GM12878 (cell line): Measurements from ENCODE around the gene AHCYL2. TPM values are rescaled to one million over a fixed set of nuclear protein-coding genes. Genes with fewer than 3 reads are reported as not detected.

Experiments used
- ATAC-seq: fragments of 200-7000 bp; cut with Tn5 transposase; 3 replicates; pipeline ENCODE4 v1.9.1; 2020; ENCODE audit warnings: mild to moderate bottlenecking, moderate library complexity
- BruUV-seq: library from RNA; stranded (reverse); fragments of 400-500 nt; replicated peaks from 2 replicates; lab custom pipeline; 2021; lab: Mats Ljungman, UMichigan
- CTCF ChIA-PET: fragments of 300-600 bp; sonication (Branson Sonifier 250); formaldehyde crosslinking; extraction: SDS; loops from one replicate; lab custom pipeline; 2021; ENCODE audit warnings: inconsistent platforms; lab: Yijun Ruan, JAX
- POLR2A ChIA-PET: fragments of 350-600 bp; formaldehyde crosslinking; extraction: SDS; loops from one replicate; lab custom pipeline; 2021; ENCODE audit warnings: inconsistent platforms; lab: Charles Lee
- RAD21 ChIA-PET: fragments of 300-600 bp; sonication (Branson Sonifier 250); formaldehyde crosslinking; loops from one replicate; lab custom pipeline; 2023; ENCODE audit warnings: antibody characterized with exemption; ENCODE audit not compliant: unreplicated experiment; lab: Charles Lee
- SMC1A ChIA-PET: fragments of 300-600 bp; sonication (Branson Sonifier 250); formaldehyde crosslinking; loops from one replicate; lab custom pipeline; 2023; ENCODE audit not compliant: unreplicated experiment, uncharacterized antibody; lab: Charles Lee
- DNase-seq: peaks from one replicate; pipeline ENCODE4 v3.0.0-alpha.2; 2011; ENCODE audit warnings: low read depth, low spot score
- FAIRE-seq: peaks from 3 replicates; lab custom pipeline; 2011; peaks lifted over from hg19 to GRCh38; lab: Jason Lieb, UNC
- H2AFZ ChIP-seq: 2 replicates; pipeline ENCODE4 v1.6.0; 2011; ENCODE audit warnings: low read depth, low read length, control low read depth; ENCODE audit not compliant: control insufficient read depth
- H3K27ac ChIP-seq: 2 replicates; pipeline ENCODE4 v1.5.1; 2011; ENCODE audit warnings: control low read depth; ENCODE audit not compliant: control insufficient read depth, insufficient read depth
- H3K27me3 ChIP-seq, 2 experiments: replicated peaks in 1 of 2; 2 replicates each; pipeline versions ENCODE4 v1.6.0 to v1.6.1; 2011; ENCODE audit warnings: low read length in 1 of 2; ENCODE audit not compliant: control insufficient read depth in 2 of 2, insufficient read depth in 2 of 2
- H3K36me3 ChIP-seq, 2 experiments: 2 replicates each; pipeline ENCODE4 v1.5.1; 2011; ENCODE audit warnings: low read length in 1 of 2; ENCODE audit not compliant: control insufficient read depth in 2 of 2, insufficient read depth in 2 of 2
- H3K4me1 ChIP-seq: 2 replicates; pipeline ENCODE4 v1.6.1; 2011; ENCODE audit warnings: mild to moderate bottlenecking, low read length, moderate library complexity, mixed read lengths; ENCODE audit not compliant: control insufficient read depth, insufficient read depth
- H3K4me2 ChIP-seq: 2 replicates; pipeline ENCODE4 v1.6.0; 2011; ENCODE audit warnings: control low read depth; ENCODE audit not compliant: control insufficient read depth, insufficient read depth
- H3K4me3 ChIP-seq: fragments of 200-600 bp; sonication (generic); 2 replicates; pipeline ENCODE4 v1.5.1; 2016
- H3K79me2 ChIP-seq: 2 replicates; pipeline ENCODE4 v1.6.0; 2011; ENCODE audit warnings: low read length; ENCODE audit not compliant: control insufficient read depth, insufficient read depth
- H3K9ac ChIP-seq: 2 replicates; pipeline ENCODE4 v1.8.0; 2011; ENCODE audit warnings: low read length, control low read depth, mixed read lengths; ENCODE audit not compliant: control insufficient read depth, insufficient read depth
- H3K9me3 ChIP-seq: replicated peaks from 3 replicates; pipeline ENCODE4 v1.5.1; 2011; ENCODE audit warnings: mild to moderate bottlenecking, low read length; ENCODE audit not compliant: control insufficient read depth, insufficient read depth
- H4K20me1 ChIP-seq: 2 replicates; pipeline ENCODE4 v1.6.0; 2011; ENCODE audit not compliant: control insufficient read depth, insufficient read depth
- ATF2 ChIP-seq: IDR thresholded peaks from 2 replicates; pipeline ENCODE4 v1.6.1; 2012; ENCODE audit warnings: low read length, inconsistent platforms
- CBX3 ChIP-seq: fragments of 200-600 bp; sonication (generic); IDR thresholded peaks from 2 replicates; pipeline ENCODE4 v1.6.1; 2016; ENCODE audit warnings: low read depth, borderline replicate concordance
- CHD2 ChIP-seq: IDR thresholded peaks from 2 replicates; pipeline ENCODE4 v1.6.1; 2011; ENCODE audit warnings: low read depth, low read length, improper control_type of control experiment, borderline replicate concordance
- EGR1 ChIP-seq, 2 experiments: IDR thresholded peaks; 1 replicate in 1 of 2; 2 replicates in 1 of 2; pipeline ENCODE4 v1.6.1; 2011 to 2012; ENCODE audit warnings: low read depth in 2 of 2, low read length in 2 of 2, borderline replicate concordance in 1 of 2, mild to moderate bottlenecking in 1 of 2, moderate library complexity in 1 of 2
- HDAC6 ChIP-seq: fragments of 200-600 bp; sonication (generic); IDR thresholded peaks from one replicate; pipeline ENCODE4 v1.8.0; 2017; ENCODE audit warnings: antibody characterized with exemption; ENCODE audit not compliant: unreplicated experiment
- JUNB ChIP-seq: IDR thresholded peaks from 2 replicates; pipeline ENCODE4 v1.6.1; 2016; ENCODE audit warnings: antibody characterized with exemption, mild to moderate bottlenecking
- JUND ChIP-seq: IDR thresholded peaks from 2 replicates; pipeline ENCODE4 v1.6.1; 2012; ENCODE audit warnings: low read depth, mild to moderate bottlenecking, low read length, improper control_type of control experiment, moderate library complexity
- MEF2A ChIP-seq: IDR thresholded peaks from 2 replicates; pipeline ENCODE4 v1.6.1; 2011; ENCODE audit warnings: low read depth, mild to moderate bottlenecking, low read length, moderate library complexity; ENCODE audit not compliant: insufficient read depth
- NFXL1 ChIP-seq: fragments of 450-650 bp; IDR thresholded peaks from 2 replicates; pipeline ENCODE4 v1.6.1; 2017; ENCODE audit warnings: antibody characterized with exemption, mild to moderate bottlenecking, borderline replicate concordance
- PRDM15 ChIP-seq: fragments of 450-650 bp; formaldehyde crosslinking; IDR thresholded peaks from 2 replicates; pipeline ENCODE4 v1.4.0; 2020; ENCODE audit warnings: mild to moderate bottlenecking, moderate library complexity
- RELA ChIP-seq: fragments of 450-650 bp; IDR thresholded peaks from 2 replicates; pipeline ENCODE4 v1.8.0; 2014; ENCODE audit warnings: borderline replicate concordance; ENCODE audit not compliant: partially characterized antibody
- RFX5 ChIP-seq: IDR thresholded peaks from 2 replicates; pipeline ENCODE4 v1.6.1; 2011; ENCODE audit warnings: low read depth, low read length, improper control_type of control experiment
- ZNF592 ChIP-seq: fragments of 450-650 bp; IDR thresholded peaks from 2 replicates; pipeline ENCODE4 v1.6.1; 2017; ENCODE audit warnings: mild to moderate bottlenecking, moderate library complexity
- WGBS: methylation state at CpG from one replicate; pipeline ENCODE4 v1.1.6; 2016; ENCODE audit warnings: low lambda C conversion rate; ENCODE audit not compliant: insufficient replicate concordance, insufficient coverage; ENCODE audit errors: missing lambda C conversion rate; 5-methylcytosine and 5-hydroxymethylcytosine counted together
- in situ Hi-C: fragments of 300-500 bp; cut with MboI; formaldehyde crosslinking; loops from 9 replicates; pipeline ENCODE4 v1.14.3; 2018; ENCODE audit warnings: mixed read lengths
- intact Hi-C: fragments of 100-400 bp; cut with micrococcal nuclease; formaldehyde crosslinking; loops from one replicate; pipeline ENCODE4 v1.14.2; 2022; ENCODE audit not compliant: unreplicated experiment
- polyA plus RNA-seq, 11 experiments: library from polyadenylated mRNA; depleted of rRNA in 4 of 11; unstranded in 6 of 11; stranded (reverse) in 5 of 11; fragments of >200 nt; fragmentation: Nextera tagmentation in 4 of 11; fragmentation: Illumina TruSeq in 1 of 11; extraction: Ambion mirVana in 4 of 11; extraction: Trizol in 1 of 11; gene quantifications; 1 replicate in 1 of 11; 2 replicates in 10 of 11; pipeline versions ENCODE4 v1.2.1 to v1.2.3, GENCODE V29; 2011 to 2016; ENCODE audit warnings: inconsistent platforms in 2 of 11, missing spikeins in 2 of 11, low read depth in 1 of 11
- total RNA-seq, 4 experiments: library from RNA; depleted of rRNA in 3 of 4; stranded (reverse); fragments of >200 nt in 3 of 4; fragmentation: Illumina TruSeq in 1 of 4; extraction: Trizol in 1 of 4; gene quantifications; 2 replicates each; pipeline versions ENCODE4 v1.2.1 to v1.2.3, GENCODE V29; 2013 to 2021

Gene AHCYL2
- total and polyA plus RNA-seq, 10 of the 15 experiments (the other 5 are each of a cell fraction or from before 2014, with no cell fraction given) = 1.7 to 29.1 (median 5.4) TPM

- no peak for TF ChIP-seq ZNF592
- no peak for TF ChIP-seq EGR1 (IDR thresholded peaks at IDR 0.05; ENCODE audit: borderline replicate concordance in 1 of 2, low read depth in 2 of 2, low read length in 2 of 2)
- TF ChIP-seq CBX3 = no peak
These were observed 49.1 kb downstream of the AHCYL2 start (continued) for GRCh38 chr7:129273936-129274335.

GRCh38 chr7:129277629-129278028, 52.8 kb downstream of the AHCYL2 start:
- ATAC-seq = no peak
- Histone ChIP-seq H2AFZ (no peak overlapping the region), H3K27ac (no peak overlapping the region), H3K79me2 (no peaks in the 10 kb centered on the region), H3K9ac (no peak overlapping the region), H3K9me3 (peaks cover 5% of the 10 kb centered on the region; the same call in 1 of the 3 replicates), H4K20me1 (no peaks in the 10 kb centered on the region)
- no peak for DNase-seq
- RAD21 ChIA-PET = no interaction called here
- no peak for FAIRE-seq
- 68% methylated on average over 7 of the region's 7 CpGs for WGBS
- TF ChIP-seq RELA (no peak), MEF2A (no peak), HDAC6 (no peak), RFX5 (no peak), JUNB (no peak), ATF2 (no peak), NFXL1 (no peak), JUND (no peak), PRDM15 (CRISPR knock-in tag) (no peak), CHD2 (no peak)
- TF ChIP-seq, all 136 proteins: peak for 0
- SMC1A ChIA-PET = no interaction called here
- CTCF ChIA-PET = interaction anchor here (1.4 kb wide), 1 partner anchor 59 kb away, joined by 4 read pairs; no protein-coding TSS in a partner anchor
- Histone ChIP-seq H3K4me3 (no peak overlapping the region), H3K27me3 (no peaks in the 10 kb centered on the region), H3K36me3 (no peaks in the 10 kb centered on the region; a peak in 1 of 4 replicates), H3K4me1 (no peaks in the 10 kb centered on the region), H3K4me2 (no peak overlapping the region)
- in situ Hi-C loops = no loop called here
- POLR2A ChIA-PET = no interaction called here
- intact Hi-C loops = no loop called here
- no TSS peak for BruUV-seq
